H1 (cell line): ENCODE results near the gene SUV39H2. TPM values are rescaled to one million over a fixed set of nuclear protein-coding genes. Genes with fewer than 3 reads are reported as not detected.

Experiments used
- CBX5 ChIP-seq: fragments of 300-800, 300-1000 bp; sonication (generic); IDR thresholded peaks from 2 replicates; pipeline ENCODE4 v1.7.1; 2016; ENCODE audit warnings: antibody characterized with exemption, low read length, low read depth
- JUN ChIP-seq: IDR thresholded peaks from 2 replicates; pipeline ENCODE4 v1.6.1; 2011; ENCODE audit warnings: low read depth, mild to moderate bottlenecking, improper control_type of control experiment, low read length
- SRF ChIP-seq: IDR thresholded peaks from 2 replicates; pipeline ENCODE4 v1.6.1; 2011; ENCODE audit warnings: mild to moderate bottlenecking, low read depth, low read length, moderate library complexity
- polyA plus RNA-seq, 7 experiments: library from polyadenylated mRNA; depleted of rRNA in 3 of 7; stranded (reverse) in 5 of 7; unstranded in 2 of 7; fragments of >200 nt in 5 of 7; fragments of 200-250 nt in 2 of 7; gene quantifications; 1 replicate in 5 of 7; 2 replicates in 1 of 7; 4 replicates in 1 of 7; pipeline versions ENCODE4 v1.2.1 to v1.2.3, GENCODE V29; 2011 to 2013; ENCODE audit warnings: missing spikeins in 2 of 7, mixed read lengths in 2 of 7
- total RNA-seq: library from RNA; stranded (reverse); fragmentation: NEBNext Ultra II Directional; extraction: Animal tissue kit (Norgen Biotek cat#: 25700); gene quantifications from 2 replicates; pipeline ENCODE4 v1.2.1, GENCODE V29; 2021

The SUV39H2 gene
- total and polyA plus RNA-seq, 2 of the 8 experiments (the other 6 are each of a cell fraction or from before 2014, with no cell fraction given) = 19.4 to 62.3 TPM

GRCh38 chr10:14833106-14833505 lies 45.6 kb upstream of the SUV39H2 start (continued):
- no peak for TF ChIP-seq SRF
- no peak for TF ChIP-seq CBX5
- TF ChIP-seq JUN = no peak
- TF ChIP-seq, all 59 proteins: peak for 0
